Activated T-cell treated with anti-CD3 and anti-CD28 coated beads for 1 hour (primary cell): ENCODE data around the gene S100PBP.

ENCODE experiments used
- DNase-seq: peaks from one replicate; pipeline ENCODE4 v3.0.0-alpha.2; 2020; ENCODE audit warnings: low read depth

S100PBP gene

GRCh38 chr1:32830092-32830852 lies 12.8 kb downstream of the S100PBP start:
- DNase-seq: no peak

GRCh38 chr1:32831878-32832277 lies 14.4 kb downstream of the S100PBP start:
- DNase-seq: no peak

- DNase-seq: no peak
Observed at GRCh38 chr1:32848354-32849063, 31.1 kb downstream of the S100PBP start.

- DNase-seq: no peak
Observed at GRCh38 chr1:32855861-32856617, 38.6 kb downstream of the S100PBP start.

- no peak for DNase-seq
Observed at GRCh38 chr1:32858136-32858535, 40.7 kb downstream of the S100PBP start.

GRCh38 chr1:32858791-32859190 lies 41.3 kb downstream of the S100PBP start:
- no peak for DNase-seq

GRCh38 chr1:32859915-32860314 lies 42.5 kb downstream of the S100PBP start:
- no peak for DNase-seq

GRCh38 chr1:32860566-32860965 lies 43.1 kb downstream of the S100PBP start:
- DNase-seq: no peak

GRCh38 chr1:32861904-32862695 lies 44.6 kb downstream of the S100PBP start:
- DNase-seq: no peak

GRCh38 chr1:32863218-32863880 lies 45.9 kb downstream of the S100PBP start:
- no peak for DNase-seq

GRCh38 chr1:32863881-32864245 lies 46.4 kb downstream of the S100PBP start:
- DNase-seq: no peak

GRCh38 chr1:32864375-32865019 lies 47.0 kb downstream of the S100PBP start:
- no peak for DNase-seq

GRCh38 chr1:32865639-32866405 lies 48.4 kb downstream of the S100PBP start:
- DNase-seq: no peak

GRCh38 chr1:32867151-32867550 lies 49.7 kb downstream of the S100PBP start:
- no peak for DNase-seq

- DNase-seq: no peak
Observed at GRCh38 chr1:32867671-32868070, 50.2 kb downstream of the S100PBP start.

GRCh38 chr1:32868085-32868484 lies 50.6 kb downstream of the S100PBP start:
- DNase-seq: no peak

- DNase-seq: no peak
Observed at GRCh38 chr1:32868806-32869455, 51.5 kb downstream of the S100PBP start.

- DNase-seq: no peak
Observed at GRCh38 chr1:32869923-32870614, 52.6 kb downstream of the S100PBP start.
